PC-3 (cell line): ENCODE measurements around the gene PCDHB12.
"Not testable (repeated sequence)": the region's sequence is repeated elsewhere in the genome, so short reads cannot be mapped to it uniquely, and the experiment has no call there.

ENCODE experiments used
- EZH2 ChIP-seq: fragments of 300-600 bp; sonication (generic); IDR thresholded peaks from one replicate; pipeline ENCODE4 v1.6.1; 2017; ENCODE audit warnings: antibody characterized with exemption, mild to moderate bottlenecking, low read length; ENCODE audit not compliant: unreplicated experiment
- EZH2phosphoT487 ChIP-seq: fragments of 300-600 bp; sonication (generic); IDR thresholded peaks from 2 replicates; pipeline ENCODE4 v1.6.1; 2018; ENCODE audit warnings: mild to moderate bottlenecking, antibody characterized with exemption, low read length, borderline replicate concordance
- TF ChIP-seq, protein P1 (sequence below): fragments of 300-600 bp; sonication (generic); conservative IDR thresholded peaks from 2 replicates; pipeline ENCODE4 v1.5.1; 2017; ENCODE audit warnings: antibody characterized with exemption, low read depth, mild to moderate bottlenecking, low read length

DNA sequence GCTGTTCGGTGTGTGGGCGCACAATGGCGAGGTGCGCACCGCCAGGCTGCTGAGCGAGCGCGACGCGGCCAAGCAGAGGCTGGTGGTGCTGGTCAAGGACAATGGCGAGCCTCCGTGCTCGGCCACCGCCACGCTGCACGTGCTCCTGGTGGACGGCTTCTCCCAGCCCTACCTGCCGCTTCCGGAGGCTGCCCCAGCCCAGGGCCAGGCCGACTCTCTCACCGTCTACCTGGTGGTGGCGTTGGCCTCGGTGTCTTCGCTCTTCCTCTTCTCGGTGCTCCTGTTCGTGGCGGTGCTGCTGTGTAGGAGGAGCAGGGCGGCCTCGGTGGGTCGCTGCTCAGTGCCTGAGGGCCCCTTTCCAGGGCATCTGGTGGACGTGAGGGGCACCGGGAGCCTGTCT, 28.6 kb upstream of the PCDHB12 start:
- TF ChIP-seq, protein P1, sequence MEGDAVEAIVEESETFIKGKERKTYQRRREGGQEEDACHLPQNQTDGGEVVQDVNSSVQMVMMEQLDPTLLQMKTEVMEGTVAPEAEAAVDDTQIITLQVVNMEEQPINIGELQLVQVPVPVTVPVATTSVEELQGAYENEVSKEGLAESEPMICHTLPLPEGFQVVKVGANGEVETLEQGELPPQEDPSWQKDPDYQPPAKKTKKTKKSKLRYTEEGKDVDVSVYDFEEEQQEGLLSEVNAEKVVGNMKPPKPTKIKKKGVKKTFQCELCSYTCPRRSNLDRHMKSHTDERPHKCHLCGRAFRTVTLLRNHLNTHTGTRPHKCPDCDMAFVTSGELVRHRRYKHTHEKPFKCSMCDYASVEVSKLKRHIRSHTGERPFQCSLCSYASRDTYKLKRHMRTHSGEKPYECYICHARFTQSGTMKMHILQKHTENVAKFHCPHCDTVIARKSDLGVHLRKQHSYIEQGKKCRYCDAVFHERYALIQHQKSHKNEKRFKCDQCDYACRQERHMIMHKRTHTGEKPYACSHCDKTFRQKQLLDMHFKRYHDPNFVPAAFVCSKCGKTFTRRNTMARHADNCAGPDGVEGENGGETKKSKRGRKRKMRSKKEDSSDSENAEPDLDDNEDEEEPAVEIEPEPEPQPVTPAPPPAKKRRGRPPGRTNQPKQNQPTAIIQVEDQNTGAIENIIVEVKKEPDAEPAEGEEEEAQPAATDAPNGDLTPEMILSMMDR = not testable (repeated sequence)
- TF ChIP-seq EZH2, EZH2phosphoT487: not testable (repeated sequence)
